GM12878 (cell line): ENCODE data around the gene LDLRAD4.

Experiments
- CEBPB ChIP-seq, 2 experiments: fragments of 150-350 bp in 1 of 2; IDR thresholded peaks; 2 replicates each; pipeline ENCODE4 v1.6.1; 2012 to 2014; ENCODE audit warnings: low read depth in 2 of 2, low read length in 2 of 2, borderline replicate concordance in 1 of 2, inconsistent platforms in 1 of 2
- CTCF ChIP-seq, 3 experiments: IDR thresholded peaks in 2 of 3; conservative IDR thresholded peaks in 1 of 3; 2 replicates each; pipeline ENCODE4 v1.5.1; 2011; ENCODE audit warnings: low read depth in 3 of 3, low read length in 3 of 3, mild to moderate bottlenecking in 3 of 3, control low read depth in 2 of 3, moderate library complexity in 2 of 3, inconsistent platforms in 1 of 3, mixed read lengths in 1 of 3; ENCODE audit not compliant: control insufficient read depth in 2 of 3, insufficient read depth in 1 of 3; ENCODE audit errors: extremely low read depth in 1 of 3
- EZH2 ChIP-seq: IDR thresholded peaks from 2 replicates; pipeline ENCODE4 v1.6.1; 2012; ENCODE audit warnings: low read depth, mild to moderate bottlenecking, control low read depth, inconsistent platforms, low read length, borderline replicate concordance; ENCODE audit not compliant: control insufficient read depth
- HDAC6 ChIP-seq: fragments of 200-600 bp; sonication (generic); IDR thresholded peaks from one replicate; pipeline ENCODE4 v1.8.0; 2017; ENCODE audit warnings: antibody characterized with exemption; ENCODE audit not compliant: unreplicated experiment
- NBN ChIP-seq: fragments of 450-650 bp; IDR thresholded peaks from 2 replicates; pipeline ENCODE4 v1.6.1; 2016
- POLR2A ChIP-seq: IDR thresholded peaks from 2 replicates; pipeline ENCODE4 v1.6.1; 2011; ENCODE audit warnings: low read depth, mild to moderate bottlenecking, low read length
- TAF1 ChIP-seq: IDR thresholded peaks from 2 replicates; pipeline ENCODE4 v1.6.1; 2011; ENCODE audit warnings: mild to moderate bottlenecking, low read depth, low read length, borderline replicate concordance
- ZNF687 ChIP-seq: fragments of 450-650 bp; IDR thresholded peaks from 2 replicates; pipeline ENCODE4 v1.6.1; 2017; ENCODE audit warnings: mild to moderate bottlenecking, moderate library complexity
- TF ChIP-seq, protein P1 (sequence below): fragments of 450-650 bp; IDR thresholded peaks from 2 replicates; pipeline ENCODE4 v1.6.1; 2017; ENCODE audit warnings: antibody characterized with exemption, mild to moderate bottlenecking, moderate library complexity

DNA sequence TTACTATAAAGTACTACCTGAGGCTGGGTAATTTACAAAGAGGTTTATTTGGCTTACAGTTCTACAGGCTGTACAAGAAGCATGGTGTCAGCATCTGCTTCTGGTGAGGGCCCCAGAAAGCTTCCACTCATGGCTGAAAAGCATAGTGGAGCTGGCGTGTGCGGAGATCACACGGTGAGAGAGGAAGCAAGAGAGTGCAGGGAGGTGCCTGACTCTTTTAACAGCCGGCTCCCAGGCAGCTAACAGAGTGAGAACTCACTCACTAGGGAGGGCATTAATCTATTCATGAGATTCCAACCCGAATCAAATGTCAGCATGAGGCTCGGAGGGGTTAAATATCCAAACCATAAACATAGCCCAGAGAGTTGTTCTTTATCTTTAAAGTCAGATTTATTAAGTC lies 117.3 kb downstream of the LDLRAD4 start:
- TF ChIP-seq POLR2A (no peak), HDAC6 (no peak), ZNF687 (no peak), CTCF (IDR thresholded peaks at IDR 0.05 in 2 of 3, conservative IDR thresholded peaks at IDR 0.05 in 1 of 3; ENCODE audit: control insufficient read depth in 2 of 3, extremely low read depth in 1 of 3, insufficient read depth in 1 of 3, low read depth in 3 of 3, low read length in 3 of 3) (no peak), EZH2 (no peak), TAF1 (no peak), NBN (no peak), CEBPB (IDR thresholded peaks at IDR 0.05; ENCODE audit: borderline replicate concordance in 1 of 2, low read depth in 2 of 2, low read length in 2 of 2) (no peak)
- TF ChIP-seq, protein P1, sequence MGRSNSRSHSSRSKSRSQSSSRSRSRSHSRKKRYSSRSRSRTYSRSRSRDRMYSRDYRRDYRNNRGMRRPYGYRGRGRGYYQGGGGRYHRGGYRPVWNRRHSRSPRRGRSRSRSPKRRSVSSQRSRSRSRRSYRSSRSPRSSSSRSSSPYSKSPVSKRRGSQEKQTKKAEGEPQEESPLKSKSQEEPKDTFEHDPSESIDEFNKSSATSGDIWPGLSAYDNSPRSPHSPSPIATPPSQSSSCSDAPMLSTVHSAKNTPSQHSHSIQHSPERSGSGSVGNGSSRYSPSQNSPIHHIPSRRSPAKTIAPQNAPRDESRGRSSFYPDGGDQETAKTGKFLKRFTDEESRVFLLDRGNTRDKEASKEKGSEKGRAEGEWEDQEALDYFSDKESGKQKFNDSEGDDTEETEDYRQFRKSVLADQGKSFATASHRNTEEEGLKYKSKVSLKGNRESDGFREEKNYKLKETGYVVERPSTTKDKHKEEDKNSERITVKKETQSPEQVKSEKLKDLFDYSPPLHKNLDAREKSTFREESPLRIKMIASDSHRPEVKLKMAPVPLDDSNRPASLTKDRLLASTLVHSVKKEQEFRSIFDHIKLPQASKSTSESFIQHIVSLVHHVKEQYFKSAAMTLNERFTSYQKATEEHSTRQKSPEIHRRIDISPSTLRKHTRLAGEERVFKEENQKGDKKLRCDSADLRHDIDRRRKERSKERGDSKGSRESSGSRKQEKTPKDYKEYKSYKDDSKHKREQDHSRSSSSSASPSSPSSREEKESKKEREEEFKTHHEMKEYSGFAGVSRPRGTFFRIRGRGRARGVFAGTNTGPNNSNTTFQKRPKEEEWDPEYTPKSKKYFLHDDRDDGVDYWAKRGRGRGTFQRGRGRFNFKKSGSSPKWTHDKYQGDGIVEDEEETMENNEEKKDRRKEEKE = no peak
